Karpas-422 (cell line): ENCODE data around the gene EYA4. TPM values are rescaled to one million over a fixed set of nuclear protein-coding genes. Genes with fewer than 3 reads are reported as not detected.

Experiments used
- DNase-seq: peaks from one replicate; pipeline ENCODE4 v3.0.0-alpha.2; 2015
- H2AFZ ChIP-seq: fragments of 200-600 bp; sonication (generic); 2 replicates; pipeline ENCODE4 v1.6.1; 2014; ENCODE audit warnings: antibody characterized with exemption, low read length, mixed read lengths
- H3K27ac ChIP-seq: fragments of 200-600 bp; sonication (generic); 2 replicates; pipeline ENCODE4 v1.5.1; 2014; ENCODE audit warnings: mild to moderate bottlenecking, low read length, moderate library complexity
- H3K27me3 ChIP-seq: fragments of 200-600 bp; sonication (generic); 2 replicates; pipeline ENCODE4 v1.6.1; 2014; ENCODE audit warnings: low read length, mixed read lengths
- H3K36me3 ChIP-seq: fragments of 200-600 bp; sonication (generic); 2 replicates; pipeline ENCODE4 v1.6.1; 2014; ENCODE audit warnings: low read length, mixed read lengths; ENCODE audit not compliant: insufficient read depth
- H3K4me1 ChIP-seq: fragments of 200-600 bp; sonication (generic); 2 replicates; pipeline ENCODE4 v1.6.1; 2014; ENCODE audit warnings: mild to moderate bottlenecking, low read length, mixed read lengths
- H3K4me2 ChIP-seq: fragments of 200-600 bp; sonication (generic); 2 replicates; pipeline ENCODE4 v1.6.1; 2014; ENCODE audit warnings: low read length, low read depth, mild to moderate bottlenecking; ENCODE audit not compliant: poor library complexity, severe bottlenecking
- H3K4me3 ChIP-seq: fragments of 200-600 bp; sonication (generic); 2 replicates; pipeline ENCODE4 v1.5.1; 2014; ENCODE audit warnings: mild to moderate bottlenecking, antibody characterized with exemption, low read length, mixed read lengths
- H3K79me2 ChIP-seq: fragments of 200-600 bp; sonication (generic); 2 replicates; pipeline ENCODE4 v1.6.1; 2014; ENCODE audit warnings: mild to moderate bottlenecking, low read length, mixed read lengths
- H3K9ac ChIP-seq: fragments of 200-600 bp; sonication (generic); 2 replicates; pipeline ENCODE4 v1.6.0; 2014; ENCODE audit warnings: low read length
- H3K9me2 ChIP-seq: fragments of 200-600 bp; sonication (generic), shearing (Covaris generic); replicated peaks from 2 replicates; pipeline ENCODE4 v1.6.0; 2014; ENCODE audit warnings: mild to moderate bottlenecking, low read length, moderate library complexity; ENCODE audit not compliant: insufficient read depth
- H3K9me3 ChIP-seq: fragments of 300-700, 200-600 bp; sonication (generic); 2 replicates; pipeline ENCODE4 v1.6.1; 2014; ENCODE audit warnings: low read length, mixed read lengths
- H4K20me1 ChIP-seq: fragments of 200-600 bp; sonication (generic); 2 replicates; pipeline ENCODE4 v1.6.1; 2014; ENCODE audit warnings: mild to moderate bottlenecking, antibody characterized with exemption, low read length, low read depth; ENCODE audit not compliant: insufficient read depth
- total RNA-seq: library from RNA; depleted of rRNA; stranded (reverse); fragments of >200 nt; shearing (Covaris generic); gene quantifications from 2 replicates; pipeline ENCODE4 v1.2.3, GENCODE V29; 2014; ENCODE audit warnings: low replicate concordance

Gene EYA4
- total RNA-seq, 1 experiment from 2014 or later: not detected

DNA sequence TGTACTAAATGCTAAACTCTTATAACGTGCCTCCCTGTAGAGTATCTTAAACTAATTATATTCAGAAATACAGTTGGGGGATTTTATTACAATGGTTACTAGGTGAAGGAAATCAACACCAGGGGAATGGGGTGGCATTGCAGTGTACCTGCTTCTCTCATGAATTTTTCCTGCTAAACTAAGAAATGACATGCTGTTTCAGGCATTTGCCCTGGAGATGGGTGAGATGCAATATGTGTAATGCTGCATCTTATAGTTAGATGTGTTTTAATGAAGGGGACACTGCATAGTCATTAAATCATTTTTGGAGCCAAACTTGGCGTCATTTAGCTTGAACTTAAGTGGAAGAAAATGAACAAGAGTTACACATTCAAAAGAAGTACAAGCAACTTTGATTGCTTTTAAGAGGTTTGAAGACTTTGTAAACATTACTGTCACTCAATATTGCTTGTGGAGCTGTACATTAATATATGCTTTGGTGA is 4.3 kb downstream of the EYA4 start:
- no peak overlapping the region for H3K9ac ChIP-seq
- H2AFZ ChIP-seq: no peak overlapping the region
- no peaks in the 10 kb centered on the region for H4K20me1 ChIP-seq
- H3K4me3 ChIP-seq: no peak overlapping the region
- H3K79me2 ChIP-seq: no peaks in the 10 kb centered on the region
- H3K27ac ChIP-seq: no peak overlapping the region
- DNase-seq: no peak
- H3K9me3 ChIP-seq: no peaks in the 10 kb centered on the region
- H3K4me2 ChIP-seq: no peak overlapping the region
- H3K9me2 ChIP-seq: no peaks in the 10 kb centered on the region
- H3K4me1 ChIP-seq: no peaks in the 10 kb centered on the region
- no peaks in the 10 kb centered on the region for H3K36me3 ChIP-seq
- H3K27me3 ChIP-seq: no peaks in the 10 kb centered on the region

DNA sequence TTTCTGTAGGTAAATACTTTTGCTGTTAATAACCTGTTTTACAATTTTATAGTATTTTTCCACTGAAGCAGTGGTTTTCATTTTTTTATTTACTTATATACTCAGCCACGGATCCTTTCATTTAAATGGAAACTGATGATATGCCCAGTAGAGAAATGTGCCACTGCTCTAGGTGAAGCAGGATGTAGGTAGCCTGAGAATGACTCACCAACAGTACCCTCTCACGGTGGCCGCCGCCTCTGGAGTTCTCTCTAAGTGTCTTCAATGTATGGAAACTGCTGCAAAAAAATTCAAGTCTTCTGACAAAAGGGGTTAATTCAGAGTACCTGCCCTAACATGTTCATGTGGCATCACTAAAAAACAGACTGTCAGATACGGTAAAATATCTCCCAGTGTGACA is 6.4 kb downstream of the EYA4 start:
- Histone ChIP-seq H3K4me1 (no peaks in the 10 kb centered on the region), H3K79me2 (no peaks in the 10 kb centered on the region), H3K9me2 (no peaks in the 10 kb centered on the region), H3K4me3 (no peak overlapping the region), H3K27me3 (no peaks in the 10 kb centered on the region), H3K9ac (no peak overlapping the region), H3K36me3 (no peaks in the 10 kb centered on the region), H3K27ac (no peak overlapping the region), H3K9me3 (no peaks in the 10 kb centered on the region), H2AFZ (no peak overlapping the region), H4K20me1 (no peaks in the 10 kb centered on the region), H3K4me2 (no peak overlapping the region)
- no peak for DNase-seq

DNA sequence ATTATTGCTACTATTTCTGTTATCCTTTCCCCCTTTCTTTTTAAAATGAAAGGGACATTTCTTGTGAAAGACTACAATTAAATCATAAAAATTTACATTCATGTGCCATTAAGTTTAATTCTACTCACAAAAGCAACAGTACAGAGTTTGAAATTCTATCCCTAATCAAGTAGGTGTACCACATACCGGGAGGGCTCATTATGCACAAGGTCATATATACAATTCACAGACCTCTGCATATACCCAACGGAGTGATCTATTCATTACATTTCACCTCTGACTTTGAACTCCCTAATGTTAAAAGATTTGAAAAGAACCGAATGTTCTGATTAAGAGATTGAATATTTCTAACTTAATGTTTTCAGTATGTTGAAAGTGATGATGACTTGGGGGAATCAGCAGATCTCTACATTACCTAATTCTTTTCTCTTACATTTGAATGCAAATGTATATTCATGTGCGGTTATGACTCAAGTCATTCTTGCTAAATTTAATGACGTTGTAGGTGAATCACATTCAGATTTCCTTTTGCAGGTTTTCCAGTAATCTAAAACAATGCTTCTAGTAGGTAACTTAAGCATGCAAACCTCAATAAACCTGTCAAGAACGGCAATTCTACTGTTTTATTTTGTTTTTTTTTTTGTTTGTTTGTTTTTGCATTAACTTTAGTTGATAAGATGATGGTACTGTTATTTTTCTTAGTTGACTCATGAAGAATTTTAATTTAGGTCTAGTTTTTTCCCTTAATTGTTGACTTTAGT is 7.3 kb downstream of the EYA4 start:
- Histone ChIP-seq H3K36me3 (no peaks in the 10 kb centered on the region), H2AFZ (no peak overlapping the region), H3K4me3 (no peak overlapping the region), H3K27ac (no peak overlapping the region), H3K79me2 (no peaks in the 10 kb centered on the region), H4K20me1 (no peaks in the 10 kb centered on the region), H3K9ac (no peak overlapping the region), H3K27me3 (no peaks in the 10 kb centered on the region), H3K9me2 (no peaks in the 10 kb centered on the region), H3K9me3 (no peaks in the 10 kb centered on the region), H3K4me2 (no peak overlapping the region), H3K4me1 (no peaks in the 10 kb centered on the region)
- DNase-seq: no peak

DNA sequence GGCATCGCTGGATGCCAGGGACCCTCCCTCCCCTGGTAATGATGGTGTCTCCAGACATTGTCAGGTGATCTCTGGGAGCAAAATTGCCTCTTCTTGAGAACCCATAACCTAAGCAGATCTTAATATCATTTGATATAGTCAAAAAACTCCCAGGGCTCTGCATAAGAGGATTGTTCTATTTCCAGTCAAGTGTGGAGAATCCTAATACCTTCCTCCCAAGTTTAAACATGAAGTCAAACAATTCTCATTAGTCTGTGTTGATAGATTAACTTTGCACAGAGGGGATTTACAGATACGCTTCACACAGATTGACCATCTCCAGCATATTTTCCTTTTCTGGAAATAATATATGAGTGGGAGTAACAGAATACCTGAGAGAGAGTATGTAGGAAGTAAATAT is 10.5 kb downstream of the EYA4 start:
- no peak overlapping the region for H3K27ac ChIP-seq
- no peaks in the 10 kb centered on the region for H3K9me2 ChIP-seq
- no peaks in the 10 kb centered on the region for H3K27me3 ChIP-seq
- H3K4me2 ChIP-seq: no peak overlapping the region
- no peak overlapping the region for H3K9ac ChIP-seq
- no peaks in the 10 kb centered on the region for H4K20me1 ChIP-seq
- H3K9me3 ChIP-seq: no peaks in the 10 kb centered on the region
- H3K4me3 ChIP-seq: no peak overlapping the region
- H3K4me1 ChIP-seq: no peaks in the 10 kb centered on the region
- DNase-seq: no peak
- no peak overlapping the region for H2AFZ ChIP-seq
- H3K36me3 ChIP-seq: no peaks in the 10 kb centered on the region
- no peaks in the 10 kb centered on the region for H3K79me2 ChIP-seq

DNA sequence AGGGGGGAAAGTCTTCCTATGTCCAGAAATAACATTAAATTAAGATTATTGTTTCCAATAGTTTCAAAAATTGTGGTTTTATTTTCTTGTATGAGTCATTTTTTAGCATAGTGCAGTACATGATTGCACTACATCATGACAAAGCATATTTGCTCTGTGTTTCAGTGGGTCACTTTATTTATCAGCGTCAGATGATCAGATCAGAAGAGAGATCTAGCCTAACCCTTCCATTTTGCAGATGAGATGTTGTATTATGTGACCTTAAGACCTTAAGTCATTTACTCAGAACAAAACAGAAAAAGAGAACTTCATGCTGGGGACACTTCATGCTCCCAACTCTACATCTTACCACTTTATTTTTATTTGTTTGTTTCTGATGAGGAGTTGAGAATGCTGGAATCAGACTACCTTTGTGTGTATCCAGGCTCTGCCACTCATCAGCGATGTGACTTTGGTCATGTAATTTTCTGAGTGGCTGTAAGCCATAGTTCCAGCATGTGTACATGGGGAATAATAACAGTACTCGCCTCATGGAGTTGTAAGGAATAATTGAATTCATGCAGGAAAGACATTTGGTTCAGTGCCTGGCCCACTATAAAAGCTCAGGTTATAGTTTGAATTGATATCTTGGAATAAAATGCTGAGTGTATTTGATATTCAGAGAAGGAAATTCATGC is 13.5 kb downstream of the EYA4 start:
- no peaks in the 10 kb centered on the region for H3K79me2 ChIP-seq
- H3K27ac ChIP-seq: no peak overlapping the region
- no peak for DNase-seq
- no peak overlapping the region for H3K4me2 ChIP-seq
- H3K4me3 ChIP-seq: no peak overlapping the region
- H3K9me3 ChIP-seq: no peaks in the 10 kb centered on the region
- no peaks in the 10 kb centered on the region for H3K4me1 ChIP-seq
- H3K9ac ChIP-seq: no peak overlapping the region
- H2AFZ ChIP-seq: no peak overlapping the region
- H3K36me3 ChIP-seq: no peaks in the 10 kb centered on the region
- H3K9me2 ChIP-seq: no peaks in the 10 kb centered on the region
- no peaks in the 10 kb centered on the region for H4K20me1 ChIP-seq
- H3K27me3 ChIP-seq: no peaks in the 10 kb centered on the region

DNA sequence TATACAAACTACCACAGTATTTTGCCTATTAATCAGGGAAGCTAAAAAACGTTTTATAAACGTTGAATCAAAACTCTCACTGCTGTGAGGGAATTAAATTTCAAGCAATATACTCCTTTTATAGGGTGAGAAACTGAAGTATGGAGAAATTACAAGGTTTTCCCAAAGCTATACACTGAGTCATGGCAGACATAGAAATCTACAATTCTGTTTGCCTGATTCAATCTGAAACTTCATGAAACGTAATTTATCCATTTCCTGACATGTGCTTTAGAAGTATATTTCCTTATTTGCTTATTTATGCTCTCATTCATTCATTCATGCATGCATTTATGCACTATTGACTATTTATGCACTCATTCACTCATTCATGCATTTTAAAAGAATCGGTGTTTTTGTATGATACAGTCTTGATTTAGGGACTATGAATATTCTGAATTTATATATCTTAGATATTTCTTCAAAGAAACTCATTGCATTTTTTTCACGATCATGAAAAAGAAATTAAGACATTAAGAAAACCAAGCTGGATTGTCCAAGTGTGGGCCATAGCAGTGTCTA is 16.5 kb downstream of the EYA4 start:
- no peak overlapping the region for H3K27ac ChIP-seq
- H3K4me3 ChIP-seq: no peak overlapping the region
- no peaks in the 10 kb centered on the region for H3K9me2 ChIP-seq
- H4K20me1 ChIP-seq: no peaks in the 10 kb centered on the region
- DNase-seq: no peak
- no peaks in the 10 kb centered on the region for H3K79me2 ChIP-seq
- H3K4me2 ChIP-seq: no peak overlapping the region
- H3K9ac ChIP-seq: no peak overlapping the region
- H2AFZ ChIP-seq: no peak overlapping the region
- no peaks in the 10 kb centered on the region for H3K9me3 ChIP-seq
- H3K27me3 ChIP-seq: no peaks in the 10 kb centered on the region
- H3K36me3 ChIP-seq: no peaks in the 10 kb centered on the region
- no peaks in the 10 kb centered on the region for H3K4me1 ChIP-seq

DNA sequence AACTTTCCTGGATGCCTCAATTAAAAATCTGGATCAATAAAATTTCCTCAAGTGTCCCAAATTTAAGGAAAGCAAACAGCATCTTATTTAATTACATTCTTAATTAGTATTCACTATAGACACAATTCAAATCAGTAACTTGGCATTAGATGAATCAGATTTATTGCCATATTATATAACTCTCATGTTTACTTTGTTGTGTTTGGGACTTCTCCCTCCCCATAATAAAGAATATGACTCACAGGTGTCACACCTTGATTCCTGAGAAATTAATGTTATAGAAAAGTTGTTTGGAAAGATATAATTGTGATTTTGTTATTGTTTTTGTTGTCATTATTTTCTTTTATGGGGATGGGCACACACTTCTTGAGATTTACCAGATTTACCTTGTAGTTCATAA is 18.4 kb downstream of the EYA4 start:
- no peaks in the 10 kb centered on the region for H4K20me1 ChIP-seq
- H3K79me2 ChIP-seq: no peaks in the 10 kb centered on the region
- no peaks in the 10 kb centered on the region for H3K9me2 ChIP-seq
- no peaks in the 10 kb centered on the region for H3K4me1 ChIP-seq
- no peak overlapping the region for H2AFZ ChIP-seq
- no peak overlapping the region for H3K27ac ChIP-seq
- no peak overlapping the region for H3K4me3 ChIP-seq
- H3K4me2 ChIP-seq: no peak overlapping the region
- no peaks in the 10 kb centered on the region for H3K9me3 ChIP-seq
- H3K9ac ChIP-seq: no peak overlapping the region
- no peak for DNase-seq
- H3K36me3 ChIP-seq: no peaks in the 10 kb centered on the region
- no peaks in the 10 kb centered on the region for H3K27me3 ChIP-seq

DNA sequence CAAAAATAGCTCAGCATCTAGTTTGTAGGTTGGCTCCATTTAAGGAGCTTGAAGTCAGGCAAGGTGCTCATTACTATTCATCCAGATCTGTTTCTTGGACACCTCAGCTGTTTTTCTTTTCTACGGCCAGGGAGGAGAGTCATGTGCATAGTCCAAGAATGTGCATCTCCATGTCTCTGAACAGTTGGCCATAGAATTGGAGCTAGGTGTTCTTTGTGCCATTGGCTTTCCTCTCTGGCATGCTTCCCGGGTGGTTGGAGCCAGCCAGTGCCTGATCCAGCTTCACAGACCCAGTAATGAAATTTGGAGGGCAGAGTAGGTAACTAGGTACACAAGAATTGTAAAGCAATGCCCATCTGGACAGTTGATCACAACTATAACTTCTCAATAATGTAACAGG is 21.6 kb downstream of the EYA4 start:
- Histone ChIP-seq H3K4me1 (no peaks in the 10 kb centered on the region), H3K36me3 (no peaks in the 10 kb centered on the region), H4K20me1 (no peaks in the 10 kb centered on the region), H2AFZ (no peak overlapping the region), H3K9me3 (no peaks in the 10 kb centered on the region), H3K4me2 (no peak overlapping the region), H3K9ac (no peak overlapping the region), H3K4me3 (no peak overlapping the region), H3K27ac (no peak overlapping the region), H3K79me2 (no peaks in the 10 kb centered on the region), H3K9me2 (no peaks in the 10 kb centered on the region), H3K27me3 (no peaks in the 10 kb centered on the region)
- DNase-seq: no peak
